Measurements from ENCODE around the gene KIFC3.

DNA sequence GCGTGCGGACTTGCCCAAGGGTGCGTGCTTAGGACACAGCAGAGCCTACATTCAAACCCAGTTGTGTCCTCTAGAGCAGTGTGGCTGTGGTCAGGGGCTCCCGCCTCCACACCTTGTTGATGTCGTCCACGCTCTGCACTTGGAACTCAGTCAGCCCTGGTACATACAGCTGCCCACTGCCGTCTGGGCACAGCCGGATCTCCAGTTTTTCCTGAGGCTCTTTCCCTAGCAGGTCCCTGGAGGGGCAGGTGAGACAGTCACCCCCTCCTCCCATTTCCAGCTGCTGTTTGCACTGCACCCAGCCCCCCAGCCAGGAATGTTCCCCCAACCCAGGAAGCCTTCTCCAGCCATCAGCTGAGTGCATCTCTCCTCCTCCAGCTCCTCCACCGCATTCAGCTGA is 41.0 kb downstream of the KIFC3 start:
- TF ChIP-seq, protein P1, sequence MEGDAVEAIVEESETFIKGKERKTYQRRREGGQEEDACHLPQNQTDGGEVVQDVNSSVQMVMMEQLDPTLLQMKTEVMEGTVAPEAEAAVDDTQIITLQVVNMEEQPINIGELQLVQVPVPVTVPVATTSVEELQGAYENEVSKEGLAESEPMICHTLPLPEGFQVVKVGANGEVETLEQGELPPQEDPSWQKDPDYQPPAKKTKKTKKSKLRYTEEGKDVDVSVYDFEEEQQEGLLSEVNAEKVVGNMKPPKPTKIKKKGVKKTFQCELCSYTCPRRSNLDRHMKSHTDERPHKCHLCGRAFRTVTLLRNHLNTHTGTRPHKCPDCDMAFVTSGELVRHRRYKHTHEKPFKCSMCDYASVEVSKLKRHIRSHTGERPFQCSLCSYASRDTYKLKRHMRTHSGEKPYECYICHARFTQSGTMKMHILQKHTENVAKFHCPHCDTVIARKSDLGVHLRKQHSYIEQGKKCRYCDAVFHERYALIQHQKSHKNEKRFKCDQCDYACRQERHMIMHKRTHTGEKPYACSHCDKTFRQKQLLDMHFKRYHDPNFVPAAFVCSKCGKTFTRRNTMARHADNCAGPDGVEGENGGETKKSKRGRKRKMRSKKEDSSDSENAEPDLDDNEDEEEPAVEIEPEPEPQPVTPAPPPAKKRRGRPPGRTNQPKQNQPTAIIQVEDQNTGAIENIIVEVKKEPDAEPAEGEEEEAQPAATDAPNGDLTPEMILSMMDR (IDR thresholded peaks at IDR 0.05), result no peak
- no peak for TF ChIP-seq POLR2A (IDR thresholded peaks at IDR 0.05; ENCODE audit: low read depth)
